NCI-H82 (cell line): ENCODE results near the gene TARS3.
A peak's percentile ranks its signal among the peaks of the same experiment; 100 is the strongest.
"Not testable (repeated sequence)": the region's sequence is repeated elsewhere in the genome, so short reads cannot be mapped to it uniquely, and the experiment has no call there.

ENCODE experiments used
- DNase-seq: peaks from one replicate; lab custom pipeline; 2025; lab: John Stamatoyannopoulos, UW

The TARS3 gene

GRCh38 chr15:101723874-101724674 lies at the start of gene TARS3:
Gene TARS3, minus strand, starts transcription at chr15:101724473. Its CDS starts 86 bp downstream, at chr15:101724387.
- peak; percentile 97 for DNase-seq

DNA sequence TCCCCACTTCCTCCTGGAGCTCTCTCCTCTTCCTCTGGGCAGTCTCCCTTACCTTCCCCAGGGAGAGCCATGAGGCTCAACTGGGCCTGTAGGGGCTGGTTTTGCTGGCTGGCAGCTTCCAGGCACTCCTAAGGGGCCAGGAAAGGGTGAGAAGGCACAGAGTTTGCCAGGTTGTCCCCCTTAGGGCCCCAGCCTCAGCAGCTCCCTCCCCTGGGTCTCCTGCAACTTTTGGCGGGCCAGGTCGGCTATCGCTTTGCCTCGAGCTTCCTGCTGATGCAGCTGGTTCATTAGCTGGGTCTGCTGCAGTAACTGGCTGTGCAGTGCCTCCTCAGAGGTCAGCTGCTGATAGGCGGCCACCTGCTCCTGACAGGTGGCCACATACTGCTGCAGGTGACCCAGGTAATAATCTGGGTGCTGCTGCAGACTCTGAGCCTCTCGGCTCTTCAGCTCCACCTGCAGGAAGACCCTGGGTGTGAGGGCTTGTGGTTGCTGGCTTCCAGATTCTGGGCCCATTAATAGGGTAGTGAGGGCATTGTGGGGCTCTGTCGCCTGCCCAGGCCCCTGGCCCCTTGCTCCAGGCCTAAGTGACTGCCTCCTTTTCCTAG lies 49.3 kb upstream of the TARS3 start:
- DNase-seq, result peak; percentile 42

GRCh38 chr15:101772921-101773320 lies 48.6 kb upstream of the TARS3 start:
- DNase-seq, result no peak

- DNase-seq, result not testable (repeated sequence)
These were observed 42.9 kb upstream of the TARS3 start for GRCh38 chr15:101767083-101767640.

GRCh38 chr15:101765772-101766456 lies 41.6 kb upstream of the TARS3 start:
- no peak for DNase-seq

DNA sequence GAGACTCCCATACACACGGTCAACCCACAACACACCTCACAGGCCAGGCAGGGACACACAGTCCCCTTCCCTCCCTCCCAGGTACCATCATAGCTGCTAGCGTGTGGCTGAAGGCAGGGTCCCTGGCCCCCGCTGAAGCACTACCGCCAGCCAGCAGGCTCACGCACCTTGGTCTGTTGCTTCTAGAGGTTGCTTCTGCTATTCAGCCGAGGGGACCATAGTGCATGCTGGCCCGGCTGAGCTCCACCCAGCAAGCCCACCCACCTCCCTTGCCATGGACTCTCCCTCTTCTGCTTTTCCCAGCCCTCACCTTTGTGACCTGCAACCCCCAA lies 41.0 kb upstream of the TARS3 start:
- not testable (repeated sequence) for DNase-seq

DNA sequence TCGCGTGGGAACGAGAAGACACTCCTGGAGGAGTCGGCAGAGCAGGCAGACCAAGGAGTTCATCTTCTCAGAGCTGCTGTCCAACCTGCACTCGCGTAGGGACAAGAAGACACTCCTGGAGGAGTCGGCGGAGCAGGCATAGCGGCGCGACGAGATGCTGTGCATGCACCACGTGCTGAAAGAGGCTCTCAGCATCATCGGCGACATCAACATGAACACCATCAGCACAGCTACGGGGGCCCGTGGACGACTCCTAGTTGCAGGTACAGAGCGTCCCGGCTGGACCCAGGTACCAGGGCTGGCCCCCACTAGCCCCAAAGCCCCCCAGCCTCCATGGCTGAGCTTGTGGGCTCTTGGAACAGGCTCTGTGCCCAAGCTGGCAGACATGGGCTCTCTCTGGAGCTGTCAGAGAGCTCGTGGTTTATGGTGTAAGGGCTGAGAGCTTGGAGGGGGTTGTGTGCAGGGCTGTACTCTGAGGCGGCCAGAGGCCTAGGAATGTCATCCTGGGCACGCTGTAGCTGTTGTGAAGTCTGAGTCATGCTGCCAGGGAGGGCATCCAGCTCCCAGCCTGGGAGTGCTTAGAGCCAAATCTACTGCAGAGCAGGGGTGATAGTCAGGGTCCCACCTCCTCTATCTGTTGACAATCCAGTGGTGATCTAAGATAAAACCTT lies 40.5 kb upstream of the TARS3 start:
- not testable (repeated sequence) for DNase-seq

DNA sequence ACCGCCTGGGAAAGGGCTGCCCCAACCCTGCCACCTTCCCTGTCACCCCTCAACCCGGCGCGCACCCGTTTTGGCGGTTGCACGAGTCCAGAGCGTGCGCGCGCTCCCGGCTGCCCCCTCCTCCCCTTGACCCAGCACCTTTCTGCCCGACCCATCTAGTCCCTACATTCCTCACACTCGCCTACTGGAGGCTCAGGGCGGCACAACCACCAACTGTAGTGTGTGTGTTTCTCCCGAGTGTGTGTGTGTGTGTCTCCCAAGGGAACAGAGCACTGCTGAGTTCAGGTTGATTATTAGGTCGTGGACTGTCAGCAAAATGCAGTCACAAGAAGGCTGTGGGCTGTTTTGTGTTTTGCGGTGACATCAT lies 22.4 kb upstream of the TARS3 start:
- not testable (repeated sequence) for DNase-seq

- not testable (repeated sequence) for DNase-seq
These were observed 10.6 kb upstream of the TARS3 start for GRCh38 chr15:101734837-101735236.

- no peak for DNase-seq
These were observed 9.3 kb upstream of the TARS3 start for GRCh38 chr15:101733545-101733944.

DNA sequence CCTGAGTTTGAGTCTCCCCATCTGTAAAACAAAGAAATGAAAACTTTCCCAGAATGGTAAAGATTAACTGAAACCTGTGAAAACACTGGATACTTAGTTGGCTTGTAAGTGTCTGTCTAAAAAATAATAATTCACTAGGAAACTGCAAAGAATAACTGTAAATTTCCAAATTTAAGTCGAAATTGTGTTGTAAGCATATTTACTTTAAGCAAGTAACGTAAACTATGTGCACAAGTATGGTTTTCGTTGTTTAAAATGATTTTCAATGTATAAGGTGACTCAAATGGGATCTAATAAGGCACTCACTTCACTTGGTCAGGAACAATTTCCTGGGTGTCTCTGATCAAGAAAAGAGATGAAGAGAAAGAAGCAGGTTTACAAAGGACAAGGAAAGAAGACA lies 8.5 kb upstream of the TARS3 start:
- no peak for DNase-seq

GRCh38 chr15:101731746-101732145 lies 7.5 kb upstream of the TARS3 start:
- DNase-seq, result no peak

- DNase-seq, result no peak
These were observed 2.9 kb upstream of the TARS3 start for GRCh38 chr15:101727186-101727585.

DNA sequence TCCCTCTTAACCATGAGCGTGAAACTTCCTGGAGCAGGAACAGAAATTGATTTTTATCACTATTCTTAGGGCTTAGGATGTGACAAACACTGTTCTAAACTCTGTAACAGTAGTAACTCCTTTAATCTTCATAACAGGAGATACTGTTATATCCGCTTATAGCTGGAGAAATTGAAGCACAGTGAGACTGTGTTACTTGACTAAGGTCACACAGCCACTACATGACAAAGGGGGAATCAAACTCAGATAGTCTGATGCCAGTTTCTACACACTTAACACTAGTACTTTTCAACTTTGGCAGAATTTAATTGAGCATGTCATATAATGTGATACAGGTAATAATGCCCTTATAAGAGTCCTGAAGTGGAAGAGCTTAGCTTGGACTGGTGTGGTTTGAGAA lies 800 bp upstream of the TARS3 start:
- peak; percentile 8 for DNase-seq

DNA sequence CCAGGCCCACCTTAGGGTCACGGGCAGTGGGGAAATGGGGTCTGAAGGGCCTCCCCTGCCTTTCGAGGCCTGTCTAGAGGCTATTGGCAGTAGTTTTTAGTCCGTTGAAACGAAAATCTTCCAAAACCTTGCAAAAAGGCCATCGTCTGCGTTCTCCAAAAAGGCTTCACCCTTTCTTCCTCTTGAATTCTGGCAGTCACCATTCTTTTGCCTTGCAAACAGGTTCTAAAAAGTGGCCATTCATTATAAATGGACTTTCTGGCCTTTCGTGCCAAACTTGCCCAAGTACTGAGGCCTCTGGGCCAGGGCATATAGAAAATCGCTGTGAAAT lies 367 bp upstream of the TARS3 start:
- no peak for DNase-seq

GRCh38 chr15:101723171-101723873 lies 951 bp downstream of the TARS3 start:
- peak; percentile 5 for DNase-seq

DNA sequence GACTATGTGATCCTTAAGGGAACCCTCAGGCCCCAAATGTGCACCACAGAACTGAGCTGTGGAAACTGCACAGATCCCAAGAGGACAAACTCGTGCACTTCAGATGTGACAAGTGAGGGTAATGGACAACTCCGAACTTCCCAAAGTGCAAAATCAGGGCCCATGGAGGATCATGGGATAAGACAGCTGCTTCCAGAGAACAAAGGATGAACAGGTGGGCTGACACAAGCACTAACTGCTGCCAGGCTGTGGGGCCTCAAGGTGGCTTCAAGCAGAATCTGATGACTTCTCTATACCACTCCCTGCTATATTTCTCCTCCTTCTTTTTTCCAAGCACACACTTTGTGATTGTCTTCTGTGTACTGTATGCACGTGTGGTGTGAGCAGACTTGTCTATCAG lies 5.4 kb downstream of the TARS3 start:
- peak; percentile 29 for DNase-seq

- no peak for DNase-seq
These were observed 12.2 kb downstream of the TARS3 start for GRCh38 chr15:101712078-101712477.

DNA sequence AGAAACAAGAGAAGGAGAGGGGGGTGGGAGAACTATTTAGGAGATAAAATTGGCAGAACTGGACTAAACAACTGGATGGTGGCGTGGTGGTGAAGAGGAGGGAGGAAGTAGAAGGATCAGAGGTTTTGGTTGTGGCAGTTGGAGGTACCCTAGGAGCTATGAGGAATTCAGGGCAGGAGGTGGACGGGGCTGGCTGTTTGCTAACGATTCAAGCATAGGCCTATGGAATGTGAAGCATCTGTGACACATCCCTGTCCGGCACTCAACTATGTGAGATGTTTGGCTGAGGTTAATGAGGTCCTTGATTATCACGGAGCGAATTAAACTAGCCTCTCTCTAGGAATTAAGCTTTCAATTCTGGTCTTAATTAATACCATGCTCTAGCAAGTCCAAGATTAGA lies 13.5 kb downstream of the TARS3 start:
- DNase-seq, result no peak

DNA sequence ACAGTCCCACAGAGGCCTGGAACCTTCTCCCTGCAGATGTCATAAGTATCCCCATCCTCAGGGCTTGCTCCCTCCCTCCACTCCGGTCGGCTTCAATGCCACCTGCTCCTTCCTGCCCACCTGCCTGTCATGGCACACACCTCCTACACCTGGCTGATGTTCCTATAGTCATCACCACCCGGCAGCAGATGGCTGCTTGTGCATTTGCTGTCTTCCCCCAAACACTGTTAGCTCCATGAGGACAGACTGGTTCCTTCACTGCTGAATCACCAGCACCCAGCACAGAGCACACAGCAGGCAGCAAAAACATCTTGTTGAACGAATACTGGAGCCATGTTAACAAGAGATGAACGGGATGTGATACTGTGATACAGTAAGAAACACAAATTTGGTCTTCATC lies 14.8 kb downstream of the TARS3 start:
- DNase-seq, result no peak

DNA sequence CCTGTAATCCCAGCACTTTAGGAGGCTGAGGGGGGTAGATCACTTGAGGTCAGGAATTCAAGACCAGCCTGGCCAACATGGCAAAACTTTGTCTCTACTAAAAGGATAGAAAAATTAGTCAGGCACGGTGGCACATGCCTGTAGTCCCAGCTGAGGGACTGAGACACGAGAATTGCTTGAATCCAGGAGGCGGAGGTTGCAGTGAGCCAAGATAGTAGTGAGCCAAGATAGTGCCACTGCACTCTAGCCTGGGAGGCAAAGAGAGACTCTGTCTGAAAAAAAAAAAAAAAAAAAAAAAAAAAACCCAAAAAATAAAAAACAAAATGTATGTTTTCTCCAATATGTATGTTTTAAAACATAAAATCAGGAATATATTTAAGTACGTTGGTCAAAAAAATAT lies 16.3 kb downstream of the TARS3 start:
- DNase-seq, result no peak

DNA sequence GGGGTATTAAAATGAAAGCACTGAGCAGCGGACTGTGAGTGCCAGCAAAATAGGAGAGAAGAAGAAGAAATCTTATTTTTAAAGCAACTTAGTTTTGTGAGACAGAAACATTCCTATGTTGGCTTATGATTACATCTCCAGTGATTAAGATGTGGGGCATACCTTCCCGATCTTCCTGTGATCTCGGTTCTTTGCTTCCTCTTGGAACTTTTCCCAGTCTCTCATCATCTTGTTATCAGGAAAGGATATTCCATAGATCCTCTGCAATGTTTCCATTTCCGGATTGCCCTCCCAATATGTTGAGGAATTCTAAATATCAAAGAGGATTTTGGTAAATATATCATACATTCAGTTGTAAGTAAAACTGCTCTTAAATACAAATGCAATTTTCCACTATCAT lies 22.2 kb downstream of the TARS3 start:
- DNase-seq, result no peak
